NCI-H526 (cell line): ENCODE data around the gene GCDH.
"Not testable (repeated sequence)": the region's sequence is repeated elsewhere in the genome, so short reads cannot be mapped to it uniquely, and the experiment has no call there.

Experiments
- DNase-seq, 2 experiments: peaks; one replicate each; lab custom pipeline; 2025; lab: John Stamatoyannopoulos, UW

GCDH gene

DNA sequence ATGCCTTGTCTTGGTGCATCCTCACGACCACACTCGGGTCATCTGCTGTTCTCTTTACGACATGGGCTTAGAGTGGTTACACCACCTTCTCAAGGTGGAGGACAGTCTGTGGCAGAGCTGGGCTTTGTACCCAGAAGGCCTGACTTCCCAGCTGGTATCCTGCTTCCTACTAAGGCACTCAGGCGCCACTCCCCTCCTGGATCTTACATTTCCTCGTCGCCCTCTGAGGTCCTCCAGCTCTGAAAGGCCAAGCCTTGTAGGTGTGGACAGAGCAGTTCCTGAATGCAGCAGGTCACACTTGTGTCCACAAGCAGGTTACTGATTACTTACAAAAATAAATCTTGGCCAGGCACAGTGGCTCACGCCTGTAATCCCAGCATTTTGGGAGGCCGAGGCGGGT lies 16.2 kb downstream of the GCDH start:
- DNase-seq = no peak

DNA sequence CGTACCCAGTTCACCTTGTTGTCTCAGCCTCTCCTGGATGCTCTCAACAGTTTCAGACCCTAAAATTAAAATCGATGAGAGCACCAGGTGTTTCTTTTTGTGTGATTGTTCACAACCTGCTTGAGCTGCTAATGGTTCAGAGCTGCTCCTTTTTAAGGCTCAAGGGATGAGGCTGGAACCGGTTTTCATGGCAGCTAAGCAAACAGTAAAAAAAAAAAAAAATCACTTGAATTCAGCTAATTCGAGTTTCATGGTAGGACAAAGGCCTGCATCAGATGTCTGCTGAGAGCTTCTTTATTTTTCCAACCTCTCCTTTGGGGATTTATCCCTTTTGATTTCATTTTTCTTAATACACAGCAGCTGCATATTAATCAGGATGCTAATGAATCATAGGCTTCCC lies 21.6 kb downstream of the GCDH start:
- peak in 1 of 2 experiments; percentile 6 for DNase-seq

DNA sequence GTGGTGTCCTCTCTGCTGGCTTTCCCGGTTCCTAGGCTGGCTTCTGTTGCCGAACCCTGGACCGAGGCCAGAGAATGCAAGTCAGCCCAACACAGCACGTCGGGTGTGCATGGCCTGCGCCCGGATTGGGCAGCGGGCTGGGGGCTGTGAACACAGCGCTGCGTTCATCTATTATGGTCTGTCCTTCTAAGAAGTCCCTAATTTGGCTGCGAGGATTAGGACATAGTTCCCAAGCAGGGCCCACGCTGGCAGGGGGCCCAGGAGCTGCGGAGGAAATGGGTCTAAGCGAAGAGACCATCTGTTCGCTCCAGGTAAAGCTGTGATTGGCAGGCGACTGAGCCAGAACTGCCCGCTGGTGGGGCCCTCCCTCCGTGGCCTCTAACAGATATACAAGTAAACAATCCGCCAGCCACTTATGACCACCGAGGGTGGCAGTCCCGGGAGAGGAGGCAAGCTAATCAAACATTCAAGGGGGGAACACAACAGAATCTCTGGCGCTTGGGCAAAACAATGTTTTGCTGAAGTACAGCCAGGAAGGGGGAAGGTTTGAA lies 22.1 kb downstream of the GCDH start:
- peak in 1 of 2 experiments; percentile 25 for DNase-seq

DNA sequence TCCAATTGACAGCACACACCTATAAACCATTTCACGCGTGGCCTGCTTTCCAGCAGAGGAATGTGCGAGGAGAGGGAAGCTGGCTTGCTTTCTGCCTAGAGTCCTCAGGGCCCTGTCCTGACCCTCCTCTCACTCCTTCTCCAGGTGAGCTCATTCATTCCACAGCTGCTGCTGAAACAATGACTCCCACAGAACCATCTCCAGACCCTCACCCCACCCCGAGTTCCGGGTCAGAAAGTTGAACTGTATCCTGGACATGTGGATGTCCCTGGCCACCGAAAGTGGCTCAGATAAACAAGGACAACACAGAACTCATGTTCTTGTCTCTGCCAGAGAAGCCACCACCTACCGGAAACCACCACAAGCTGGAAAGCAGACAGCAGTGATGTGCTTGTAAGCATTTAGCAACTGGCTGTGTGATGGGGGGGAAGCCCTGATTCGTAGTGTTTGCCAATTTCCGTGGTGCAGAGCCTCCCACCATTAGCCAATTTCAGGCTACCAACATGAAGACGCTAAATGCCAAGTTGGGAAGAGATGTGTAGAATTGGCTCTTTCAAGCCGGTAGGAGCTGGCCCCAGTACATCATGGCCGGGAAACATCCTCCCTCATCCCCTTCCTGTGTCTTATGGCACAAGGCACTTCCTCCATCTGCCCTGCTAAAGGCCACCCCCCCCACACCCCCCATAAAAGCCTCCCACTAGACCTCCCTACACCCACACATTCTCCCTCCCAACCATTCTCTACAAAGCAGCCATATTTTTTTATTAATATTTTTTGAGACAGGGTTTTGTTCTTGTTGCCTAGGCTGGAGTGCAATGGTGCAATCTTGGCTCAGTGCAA lies 23.1 kb downstream of the GCDH start:
- DNase-seq = no peak

DNA sequence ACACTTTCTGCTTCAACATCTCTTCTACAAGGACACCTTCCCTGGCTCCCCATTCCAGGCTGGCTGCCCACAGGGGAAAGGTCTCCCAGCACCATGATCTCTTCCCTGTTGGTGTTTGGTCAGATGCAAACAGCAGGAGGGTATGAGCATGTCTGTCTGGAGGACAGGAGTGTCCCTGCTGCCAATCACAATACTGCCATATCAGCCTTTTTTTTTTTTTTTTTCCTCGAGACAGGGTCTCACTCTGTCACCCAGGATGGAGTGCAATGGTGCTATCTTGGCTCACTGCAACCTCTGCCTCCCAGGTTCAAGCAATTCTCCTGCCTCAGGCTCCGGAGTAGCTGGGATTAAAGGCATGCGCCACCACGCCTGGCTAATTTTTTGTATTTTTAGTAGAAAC lies 24.9 kb downstream of the GCDH start:
- DNase-seq = not testable (repeated sequence)

DNA sequence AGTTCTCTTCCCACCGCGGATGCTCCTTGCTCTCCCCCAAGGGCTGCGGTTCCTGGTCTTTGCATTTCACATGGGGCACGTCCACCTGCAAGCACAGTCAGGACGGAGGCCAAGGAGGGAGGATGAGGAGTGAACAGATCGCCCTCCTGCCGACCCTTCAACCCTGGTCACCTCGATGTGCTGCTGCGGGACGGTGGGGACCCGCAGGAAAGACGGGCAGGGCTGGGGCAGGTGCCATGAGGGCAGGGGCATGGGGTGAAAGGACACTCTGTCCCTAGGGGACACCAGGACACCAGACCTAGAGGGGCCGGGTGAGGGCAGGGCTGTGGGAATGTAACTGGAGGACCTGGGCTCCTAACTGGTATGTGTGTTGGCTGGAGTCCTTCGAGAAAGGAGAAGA lies 27.3 kb downstream of the GCDH start:
- no peak for DNase-seq

DNA sequence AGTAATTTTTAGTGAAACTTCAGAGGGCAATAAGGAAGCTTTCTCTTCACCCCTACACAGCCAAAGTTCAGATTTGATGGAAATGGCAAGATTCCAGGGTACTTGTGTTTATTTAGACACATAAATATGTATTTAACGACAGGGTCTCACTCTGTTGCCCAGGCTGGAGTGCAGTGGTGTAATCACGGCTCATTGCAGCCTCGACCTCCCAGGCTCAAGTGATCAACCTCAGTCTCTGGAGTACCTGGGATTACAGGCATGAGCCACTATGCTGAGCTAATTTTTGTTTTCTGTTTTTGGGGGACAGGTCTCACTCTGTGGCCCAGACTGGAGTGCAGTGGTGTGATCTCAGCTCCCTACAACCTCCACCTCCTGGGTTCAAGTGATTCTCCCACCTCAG lies 30.1 kb downstream of the GCDH start:
- DNase-seq = no peak

DNA sequence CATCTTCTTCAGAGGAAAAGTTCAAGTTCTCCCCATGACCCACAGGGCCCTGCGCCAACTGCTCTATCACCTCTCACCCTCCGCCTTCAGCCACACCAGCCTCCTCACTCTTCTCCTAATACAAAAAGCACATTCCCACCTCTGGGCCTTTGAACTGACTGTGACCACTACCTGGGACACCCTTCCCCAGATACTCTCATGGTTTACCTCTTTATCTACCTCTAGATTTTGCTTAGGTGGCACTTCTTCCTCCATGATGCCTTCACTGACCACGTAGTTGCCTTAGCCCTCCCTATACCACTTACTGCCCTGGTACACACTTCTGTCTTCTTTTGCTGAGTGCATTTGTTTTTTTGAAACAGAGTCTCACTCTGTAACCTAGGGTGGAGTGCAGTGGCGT lies 32.0 kb downstream of the GCDH start:
- no peak for DNase-seq

DNA sequence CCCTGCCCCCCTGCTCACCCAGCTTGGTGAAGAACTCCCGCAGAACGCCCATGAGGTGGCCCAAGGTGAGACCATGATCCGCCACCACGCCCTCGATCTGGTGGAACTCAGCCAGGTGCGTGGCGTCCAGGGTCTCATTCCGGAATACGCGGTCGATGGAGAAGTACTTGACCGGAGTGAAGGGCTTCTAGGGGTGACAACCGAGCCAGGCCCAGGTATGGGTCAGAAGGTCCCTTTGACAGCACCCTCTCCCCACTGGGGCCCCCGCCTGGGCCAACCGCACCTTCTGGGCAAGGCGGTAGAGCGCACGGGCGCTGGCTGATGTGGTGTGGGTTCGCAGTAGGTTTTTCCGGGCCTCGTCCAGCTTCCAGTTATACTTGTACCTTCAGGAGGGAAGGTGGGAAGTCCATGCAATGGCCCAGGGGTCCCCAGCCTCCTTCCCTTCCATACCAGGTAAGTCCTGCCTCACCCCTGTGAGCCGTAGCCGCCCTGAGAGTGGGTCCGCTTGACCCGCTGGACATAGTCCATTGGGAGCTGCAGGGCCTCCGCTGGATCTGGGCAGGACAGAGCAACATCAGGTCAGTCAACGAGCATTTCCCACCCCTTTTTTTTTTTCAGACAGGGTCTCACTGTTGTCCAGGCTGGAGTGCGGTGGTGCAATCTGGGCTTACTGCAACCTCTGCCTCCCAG lies 33.8 kb downstream of the GCDH start:
- no peak for DNase-seq

DNA sequence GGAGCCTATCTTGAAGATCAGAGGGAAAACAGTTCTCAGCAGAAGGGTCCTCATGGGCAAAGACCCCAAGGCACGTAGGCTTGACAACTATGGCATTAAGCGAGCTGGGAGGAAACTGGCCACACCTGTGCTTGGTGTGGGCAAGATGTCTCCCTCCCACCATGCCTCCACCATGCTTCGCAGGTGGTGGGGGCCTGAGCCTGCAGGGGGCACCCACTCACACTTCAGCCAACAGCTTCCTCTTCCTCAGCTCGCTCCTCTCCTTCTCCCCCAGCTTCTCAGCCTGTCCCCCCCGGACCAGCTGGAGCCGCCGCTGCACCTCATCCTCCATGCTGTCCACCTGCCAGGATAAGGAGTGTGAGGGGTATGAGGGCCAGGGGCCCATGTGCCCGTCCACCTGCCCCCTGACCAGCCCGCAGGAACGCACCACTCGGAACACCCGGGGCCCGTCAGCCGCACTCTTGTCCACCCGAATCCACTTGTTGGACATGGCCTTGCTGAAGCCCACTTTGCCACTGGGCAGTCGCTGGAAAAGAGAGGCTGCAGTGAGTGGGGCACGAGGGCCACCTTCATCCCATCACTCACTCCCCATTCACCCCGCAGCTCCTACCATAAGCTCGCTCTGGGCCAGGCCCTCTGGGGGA lies 39.2 kb downstream of the GCDH start:
- DNase-seq = no peak

DNA sequence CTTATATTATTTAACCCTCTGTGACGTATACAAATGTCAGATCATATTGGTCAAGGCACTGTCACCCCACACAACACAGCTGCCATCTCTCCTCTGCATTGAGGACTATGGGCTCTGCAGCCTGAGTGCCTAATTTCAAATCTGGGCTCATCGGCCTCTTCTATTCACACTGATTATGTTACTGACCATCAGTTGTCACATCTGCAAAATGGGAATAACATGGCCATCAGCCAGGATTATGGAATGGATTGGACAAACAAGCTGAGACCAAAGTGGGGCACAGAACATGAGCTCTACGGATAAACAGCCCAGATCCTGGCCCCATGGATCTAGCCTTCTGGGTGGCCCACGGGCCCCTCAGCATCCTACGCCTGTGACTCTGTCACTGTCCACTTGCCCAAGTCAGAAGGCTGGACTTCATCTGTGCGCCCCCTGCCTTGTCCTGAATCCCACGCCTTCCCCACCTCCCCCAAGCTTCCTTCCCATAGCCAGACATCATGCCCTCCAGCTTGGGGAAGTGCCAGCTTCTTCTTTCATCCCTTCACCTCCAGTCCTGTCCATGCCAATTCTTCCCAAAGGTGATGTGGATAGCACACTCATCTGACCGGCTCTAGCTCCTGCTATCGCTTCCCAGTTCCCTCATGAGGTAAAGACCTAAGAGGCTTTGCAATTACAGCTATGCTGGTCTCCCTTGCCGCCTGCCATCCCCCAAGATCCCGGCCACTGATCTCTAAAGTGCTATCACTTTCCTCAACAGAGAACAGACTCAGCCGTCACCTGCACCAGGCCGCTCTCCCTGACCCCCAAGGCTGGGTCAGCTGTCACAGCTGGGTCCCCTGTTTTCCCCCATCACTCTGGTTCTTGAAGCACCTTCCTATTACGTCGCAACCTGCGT lies 41.7 kb downstream of the GCDH start:
- DNase-seq = no peak

DNA sequence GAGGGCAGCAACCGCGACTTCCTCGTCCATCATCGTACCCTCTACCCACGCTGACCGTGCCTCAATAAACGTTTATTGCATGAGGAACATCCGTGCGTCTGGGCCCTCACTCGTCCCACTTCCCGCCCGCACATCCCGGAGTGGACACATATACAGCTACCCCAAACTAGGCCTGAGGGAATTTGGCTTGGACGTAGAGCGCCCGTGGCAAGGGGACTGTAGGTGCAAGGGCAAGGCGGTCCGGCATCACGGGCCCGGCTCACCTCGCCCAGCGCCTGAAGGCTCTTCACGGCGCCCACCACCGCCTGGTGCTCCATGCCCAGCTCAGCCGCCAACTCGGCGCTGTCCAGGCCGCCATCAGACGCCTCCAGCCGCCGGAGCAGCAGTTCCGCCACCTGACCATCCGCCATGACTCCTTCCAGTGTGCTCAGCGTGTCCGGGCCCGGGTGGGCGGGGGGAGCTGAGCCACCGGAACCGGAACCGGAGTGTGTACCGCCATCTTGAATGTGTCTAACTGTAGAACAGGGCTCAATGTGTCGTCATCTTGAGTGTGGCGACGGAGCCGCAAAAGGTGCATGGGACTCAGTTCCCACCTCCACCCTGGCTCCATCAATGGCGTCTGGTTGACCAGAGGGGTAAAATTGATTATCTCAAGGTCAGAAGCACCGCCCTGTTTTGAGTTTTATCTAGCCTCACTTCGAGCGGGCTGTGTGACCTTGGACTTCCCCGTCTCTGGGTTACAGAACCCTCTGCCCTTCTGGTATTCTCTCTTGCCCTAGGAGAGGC lies 42.5 kb downstream of the GCDH start, which contains the start of gene FARSA:
Gene FARSA (minus strand): TSS at position 425 of the 786 bp plus-strand sequence. CDS start 15 bp downstream, at position 410.
- DNase-seq = peak; percentile 76 to 86

DNA sequence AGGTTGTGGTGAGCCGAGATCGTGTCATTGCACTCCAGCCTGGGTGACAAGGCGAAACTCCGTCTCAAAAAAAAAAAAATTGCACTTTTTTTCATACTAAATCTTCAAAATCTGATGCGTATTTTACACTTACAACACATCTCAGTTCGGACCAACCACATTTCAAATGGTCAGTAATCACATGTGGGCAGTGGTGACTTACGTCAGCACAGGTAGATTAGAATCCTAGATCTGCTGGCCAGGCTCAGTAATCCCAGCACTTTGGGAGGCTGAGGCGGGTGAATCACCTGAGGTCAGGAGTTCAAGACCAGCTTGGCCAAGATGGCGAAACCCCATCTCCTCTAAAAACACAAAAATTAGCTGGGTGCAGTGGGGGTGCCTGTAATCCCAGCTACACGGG lies 44.1 kb downstream of the GCDH start:
- no peak for DNase-seq

DNA sequence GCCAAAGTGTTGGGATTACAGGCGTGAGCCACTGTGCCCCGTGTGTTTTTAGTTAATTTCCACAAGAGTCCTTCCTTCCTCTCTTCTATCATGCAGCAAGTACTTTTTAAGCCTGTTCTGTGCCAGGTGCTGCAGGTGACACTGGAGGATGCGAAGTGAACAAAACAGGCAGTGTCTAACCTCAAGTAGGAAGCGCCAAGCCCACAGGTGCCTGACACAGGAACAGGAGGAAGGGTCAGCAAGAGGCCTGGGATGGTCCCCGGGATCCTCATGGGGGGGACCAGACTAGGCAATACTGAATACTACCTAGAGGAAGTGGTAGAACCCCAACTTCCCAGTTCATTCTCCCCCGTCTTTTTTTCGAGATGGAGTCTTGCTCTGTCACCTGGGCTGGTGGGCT lies 45.6 kb downstream of the GCDH start:
- DNase-seq = peak in 1 of 2 experiments; percentile 23

DNA sequence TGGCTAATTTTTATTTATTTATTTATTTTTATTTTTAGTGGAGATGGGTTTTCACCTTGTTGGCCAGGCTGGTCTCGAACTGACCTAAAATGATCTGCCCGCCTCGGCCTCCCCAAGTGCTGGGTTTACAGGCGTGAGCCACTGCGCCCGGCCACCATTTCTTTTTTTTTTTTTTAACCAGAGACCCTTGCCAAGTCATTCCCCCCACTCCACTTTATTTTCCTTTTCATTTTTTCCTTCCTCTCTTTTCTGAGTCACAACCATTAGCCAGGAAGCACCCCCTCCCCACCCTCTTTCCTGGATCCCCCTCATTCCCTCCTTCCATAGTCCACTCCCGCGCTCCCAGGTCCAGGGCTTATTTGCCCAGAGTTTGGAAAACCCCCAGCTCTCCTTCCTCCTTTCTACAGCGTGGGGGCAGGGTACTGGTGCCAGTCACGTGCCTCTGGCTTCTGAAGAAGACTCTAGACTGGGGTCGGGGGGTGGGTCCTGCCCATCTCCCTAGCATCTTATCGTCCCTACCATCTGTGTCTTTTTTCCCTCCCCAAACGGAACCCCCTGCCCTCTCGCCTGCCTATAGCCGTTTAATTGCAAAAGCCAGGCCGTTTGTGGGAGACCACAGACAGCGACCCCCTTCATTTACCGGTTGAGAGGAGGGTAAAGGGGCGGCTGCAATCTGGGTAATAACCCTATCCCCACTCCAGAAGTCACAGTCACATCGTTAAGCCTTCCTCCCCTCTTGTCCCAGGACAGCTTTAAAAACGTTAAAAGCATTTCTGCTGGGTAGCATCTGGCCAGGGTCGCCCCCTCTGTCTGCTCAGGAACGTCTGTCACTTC lies 46.4 kb downstream of the GCDH start:
- peak; percentile 54 to 59 for DNase-seq

DNA sequence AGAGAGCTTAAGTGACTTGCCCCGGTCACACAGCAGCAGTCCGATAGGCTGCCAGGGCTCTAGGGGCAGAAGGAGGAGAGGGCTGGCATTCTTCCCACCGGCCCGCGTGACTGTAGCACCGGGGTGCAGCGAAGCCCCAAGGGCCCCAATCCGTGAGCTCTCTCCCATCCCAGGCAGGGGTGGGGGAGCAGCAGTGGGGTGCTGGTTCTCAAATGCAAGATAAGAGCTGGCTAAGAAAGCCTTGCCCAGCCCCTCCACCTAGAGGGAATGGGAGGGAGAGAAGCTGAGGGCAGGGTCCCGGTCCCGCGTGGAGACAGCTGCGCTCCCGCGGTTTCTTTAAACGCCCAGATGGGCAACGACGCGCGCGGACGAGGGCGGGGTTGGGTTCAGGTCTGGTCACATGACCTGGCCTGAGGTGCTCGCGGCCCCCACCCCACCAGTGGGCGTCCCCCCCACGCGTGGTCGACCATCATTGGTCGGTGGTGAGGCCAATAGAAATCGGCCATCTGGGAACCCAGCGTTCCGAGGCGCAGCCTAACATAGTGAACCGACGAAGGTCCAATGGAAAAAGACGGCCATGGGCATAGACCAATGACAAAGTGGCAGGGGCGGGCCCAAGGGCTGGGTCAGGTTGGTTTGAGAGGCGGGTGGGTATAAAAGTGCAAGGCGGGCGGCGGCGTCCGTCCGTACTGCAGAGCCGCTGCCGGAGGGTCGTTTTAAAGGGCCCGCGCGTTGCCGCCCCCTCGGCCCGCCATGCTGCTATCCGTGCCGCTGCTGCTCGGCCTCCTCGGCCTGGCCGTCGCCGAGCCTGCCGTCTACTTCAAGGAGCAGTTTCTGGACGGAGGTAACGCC lies 47.2 kb downstream of the GCDH start, which contains the start of gene CALR:
Gene CALR (plus strand): TSS at position 683 of the 852 bp plus-strand sequence. CDS start 71 bp downstream, at position 754.
- DNase-seq = peak; percentile 95 to 98

DNA sequence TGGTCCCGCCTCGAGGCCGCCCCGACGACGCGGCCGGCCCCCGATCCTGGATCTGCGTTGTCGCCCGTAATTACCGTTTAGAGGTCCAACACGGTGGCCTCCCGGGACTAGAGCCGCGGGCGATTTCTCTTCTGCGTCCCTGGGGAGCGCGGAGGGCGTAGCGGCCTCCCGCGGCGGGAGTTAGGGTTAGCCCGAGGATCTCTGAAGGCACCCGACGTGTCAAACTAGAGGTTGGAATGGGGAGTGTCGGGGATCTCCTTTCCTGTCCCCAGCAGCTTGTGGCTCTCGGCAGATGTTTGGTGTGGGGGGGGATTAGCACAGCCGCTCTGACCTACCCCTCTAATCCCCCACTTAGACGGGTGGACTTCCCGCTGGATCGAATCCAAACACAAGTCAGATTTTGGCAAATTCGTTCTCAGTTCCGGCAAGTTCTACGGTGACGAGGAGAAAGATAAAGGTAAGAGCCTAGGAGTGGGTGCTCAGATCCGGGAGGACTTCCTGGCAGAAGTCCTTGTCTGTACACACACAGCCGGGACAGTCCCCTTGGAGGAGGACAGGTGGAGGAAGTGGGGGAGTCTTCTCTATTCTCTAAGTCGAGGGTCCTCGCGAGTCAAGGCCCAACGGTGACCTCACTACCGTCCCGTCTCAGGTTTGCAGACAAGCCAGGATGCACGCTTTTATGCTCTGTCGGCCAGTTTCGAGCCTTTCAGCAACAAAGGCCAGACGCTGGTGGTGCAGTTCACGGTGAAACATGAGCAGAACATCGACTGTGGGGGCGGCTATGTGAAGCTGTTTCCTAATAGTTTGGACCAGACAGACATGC lies 48.0 kb downstream of the GCDH start:
- DNase-seq = no peak

DNA sequence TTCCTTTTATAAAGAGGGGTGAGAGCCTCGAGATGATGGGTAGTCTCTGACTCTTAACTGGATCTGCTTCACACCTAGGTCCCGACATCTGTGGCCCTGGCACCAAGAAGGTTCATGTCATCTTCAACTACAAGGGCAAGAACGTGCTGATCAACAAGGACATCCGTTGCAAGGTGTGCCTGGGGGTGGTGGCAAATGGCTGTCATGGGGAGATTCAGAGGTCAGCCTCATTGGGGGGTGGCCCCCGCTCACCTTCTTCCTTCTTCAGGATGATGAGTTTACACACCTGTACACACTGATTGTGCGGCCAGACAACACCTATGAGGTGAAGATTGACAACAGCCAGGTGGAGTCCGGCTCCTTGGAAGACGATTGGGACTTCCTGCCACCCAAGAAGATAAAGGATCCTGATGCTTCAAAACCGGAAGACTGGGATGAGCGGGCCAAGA lies 49.0 kb downstream of the GCDH start:
- DNase-seq = no peak
